Activated naive CD4-positive, alpha-beta T cell treated with anti-CD3 and anti-CD28 coated beads, Interleukin-2, amount 50 U/mL, for 72 hours (primary cell): ENCODE data around the gene STRADA. TPM values are rescaled to one million over a fixed set of nuclear protein-coding genes. Genes with fewer than 3 reads are reported as not detected.

Experiments
- ATAC-seq, 2 donors: fragments of 150-1000 bp; cut with Tn5 transposase; 2 replicates each; pipeline ENCODE4 v1.10.0; 2021; ENCODE audit warnings: mild to moderate bottlenecking in 2 of 2, moderate library complexity in 2 of 2
- DNase-seq, 2 donors: peaks; one replicate each; pipeline ENCODE4 v3.0.0; 2021 to 2022; ENCODE audit warnings: low spot score in 2 of 2
- H3K27ac Mint-ChIP-seq, 2 donors: one replicate each; pipeline ENCODE4 v1.8.0; 2022; ENCODE audit warnings: mild to moderate bottlenecking in 2 of 2, mixed read lengths in 2 of 2
- H3K36me3 Mint-ChIP-seq, 2 donors: one replicate each; pipeline ENCODE4 v1.8.0; 2022; ENCODE audit warnings: mixed read lengths in 2 of 2
- H3K9me3 Mint-ChIP-seq, 2 donors: one replicate each; pipeline ENCODE4 v1.8.0; 2022; ENCODE audit warnings: mixed read lengths in 2 of 2
- total RNA-seq, 2 donors: library from RNA; stranded (reverse); gene quantifications; one replicate each; pipeline ENCODE4 v1.2.3, GENCODE V29; 2022

Gene STRADA
- total RNA-seq, 2 donors from 2014 or later, result 68.3 to 112 TPM

- DNase-seq (peak in 1 of 2 donors; percentile 45), ATAC-seq (peak in 1 of 2 donors; percentile 1)
- Mint-ChIP-seq H3K27ac (peak overlapping the region; percentile 75 to 92), H3K9me3 (no peaks in the 10 kb centered on the region), H3K36me3 (peaks cover 31 to 44% of the 10 kb centered on the region in 2 donors)
Measured at GRCh38 chr17:63698381-63698885, 43.2 kb downstream of the STRADA start.

GRCh38 chr17:63697341-63698286 lies 44.0 kb downstream of the STRADA start:
- Mint-ChIP-seq H3K9me3 (no peaks in the 10 kb centered on the region), H3K36me3 (peaks cover 27 to 37% of the 10 kb centered on the region in 2 donors), H3K27ac (peak overlapping the region; percentile 75 to 92)
- ATAC-seq (peak; percentile 48 to 51), DNase-seq (peak; percentile 78 to 83)

GRCh38 chr17:63696381-63696961 lies 45.1 kb downstream of the STRADA start:
- peak in 1 of 2 donors; percentile 34 for DNase-seq
- no peak for ATAC-seq
- Mint-ChIP-seq H3K9me3 (no peaks in the 10 kb centered on the region), H3K36me3 (peaks cover 22 to 28% of the 10 kb centered on the region in 2 donors), H3K27ac (peak overlapping the region; percentile 75 to 92)

GRCh38 chr17:63695889-63696288 lies 45.7 kb downstream of the STRADA start:
- DNase-seq (no peak), ATAC-seq (no peak)
- Mint-ChIP-seq H3K36me3 (peaks cover 16 to 27% of the 10 kb centered on the region in 2 donors), H3K27ac (peak overlapping the region; percentile 75 to 92), H3K9me3 (no peaks in the 10 kb centered on the region)

GRCh38 chr17:63694950-63695773 lies 46.4 kb downstream of the STRADA start:
- ATAC-seq (no peak), DNase-seq (no peak)
- Mint-ChIP-seq H3K36me3 (peaks cover 16 to 29% of the 10 kb centered on the region in 2 donors), H3K27ac (peak overlapping the region; percentile 81 to 92), H3K9me3 (no peaks in the 10 kb centered on the region)

GRCh38 chr17:63694229-63694949 lies 47.2 kb downstream of the STRADA start:
- Mint-ChIP-seq H3K9me3 (no peaks in the 10 kb centered on the region), H3K36me3 (peaks cover 16 to 29% of the 10 kb centered on the region in 2 donors), H3K27ac (peak overlapping the region; percentile 81 to 92)
- ATAC-seq (no peak), DNase-seq (no peak)

GRCh38 chr17:63693411-63694113 lies 48.0 kb downstream of the STRADA start:
- Mint-ChIP-seq H3K9me3 (no peaks in the 10 kb centered on the region), H3K36me3 (peaks cover 16 to 29% of the 10 kb centered on the region in 2 donors), H3K27ac (peak overlapping the region in 1 of 2 donors; percentile 92)
- DNase-seq, result no peak
- no peak for ATAC-seq

GRCh38 chr17:63692195-63692816 lies 49.3 kb downstream of the STRADA start:
- no peak for ATAC-seq
- no peak for DNase-seq
- Mint-ChIP-seq H3K27ac (peak overlapping the region in 1 of 2 donors; percentile 92), H3K9me3 (no peaks in the 10 kb centered on the region), H3K36me3 (peaks cover 9 to 17% of the 10 kb centered on the region in 2 donors)

GRCh38 chr17:63689479-63689878 lies 52.1 kb downstream of the STRADA start:
- H3K27ac Mint-ChIP-seq, result no peak overlapping the region
- no peak for DNase-seq
- ATAC-seq, result no peak

GRCh38 chr17:63688396-63689020 lies 53.1 kb downstream of the STRADA start:
- ATAC-seq (peak; percentile 16 to 33), DNase-seq (no peak)
- peaks cover 0 to 5% of the 10 kb centered on the region in 2 donors for H3K36me3 Mint-ChIP-seq

More at GRCh38 chr17:63689479-63689878, 52.1 kb downstream of the STRADA start:
- peaks cover 0 to 5% of the 10 kb centered on the region in 2 donors for H3K36me3 Mint-ChIP-seq
- H3K9me3 Mint-ChIP-seq, result no peaks in the 10 kb centered on the region

GRCh38 chr17:63686138-63686685 lies 55.4 kb downstream of the STRADA start:
- peak; percentile 88 to 91 for ATAC-seq

More at GRCh38 chr17:63688396-63689020, 53.1 kb downstream of the STRADA start:
- H3K9me3 Mint-ChIP-seq, result no peaks in the 10 kb centered on the region
- H3K27ac Mint-ChIP-seq, result peak overlapping the region; percentile 36 to 91

GRCh38 chr17:63685578-63685977 lies 56.0 kb downstream of the STRADA start:
- peaks cover 0 to 7% of the 10 kb centered on the region in 2 donors for H3K36me3 Mint-ChIP-seq
- peak overlapping the region in 1 of 2 donors; percentile 40 for H3K27ac Mint-ChIP-seq

More at GRCh38 chr17:63686138-63686685, 55.4 kb downstream of the STRADA start:
- Mint-ChIP-seq H3K27ac (peak overlapping the region; percentile 83 to 86), H3K9me3 (no peaks in the 10 kb centered on the region), H3K36me3 (peaks cover 0 to 13% of the 10 kb centered on the region in 2 donors)
- DNase-seq, result no peak

GRCh38 chr17:63685041-63685440 lies 56.6 kb downstream of the STRADA start:
- peaks cover 0 to 7% of the 10 kb centered on the region in 2 donors for H3K36me3 Mint-ChIP-seq
- ATAC-seq, result no peak
- DNase-seq, result no peak
- H3K27ac Mint-ChIP-seq, result no peak overlapping the region
- H3K9me3 Mint-ChIP-seq, result no peaks in the 10 kb centered on the region

More at GRCh38 chr17:63685578-63685977, 56.0 kb downstream of the STRADA start:
- DNase-seq, result no peak
- ATAC-seq, result no peak
- H3K9me3 Mint-ChIP-seq, result no peaks in the 10 kb centered on the region

GRCh38 chr17:63682981-63683380 lies 58.6 kb downstream of the STRADA start:
- Mint-ChIP-seq H3K9me3 (no peaks in the 10 kb centered on the region), H3K36me3 (peaks cover 0 to 7% of the 10 kb centered on the region in 2 donors), H3K27ac (no peak overlapping the region)
- ATAC-seq, result no peak
- DNase-seq, result no peak
